Keratinocyte (primary cell): ENCODE results near the gene PYDC2. TPM values are rescaled to one million over a fixed set of nuclear protein-coding genes. Genes with fewer than 3 reads are reported as not detected.

Experiments used
- DNase-seq: peaks from one replicate; pipeline ENCODE4 v3.0.0-alpha.2; 2011; ENCODE audit warnings: low read depth, missing footprints, low spot score
- FAIRE-seq: peaks from 2 replicates; lab custom pipeline; 2011; peaks lifted over from hg19 to GRCh38; lab: Jason Lieb, UNC
- H2AFZ ChIP-seq: 2 replicates; pipeline ENCODE4 v1.6.0; 2012; ENCODE audit warnings: low read length, control low read depth, inconsistent platforms; ENCODE audit not compliant: control insufficient read depth
- H3K27ac ChIP-seq: 2 replicates; pipeline ENCODE4 v1.5.1; 2011; ENCODE audit warnings: low read length; ENCODE audit not compliant: control insufficient read depth, insufficient read depth
- H3K27me3 ChIP-seq: 3 replicates; pipeline ENCODE4 v1.6.0; 2011; ENCODE audit warnings: low read length; ENCODE audit not compliant: control insufficient read depth, insufficient read depth; ENCODE audit errors: extremely low read depth
- H3K36me3 ChIP-seq, 2 experiments: 2 replicates in 1 of 2; 3 replicates in 1 of 2; pipeline ENCODE4 v1.5.1; 2011; ENCODE audit warnings: low read length in 2 of 2, mild to moderate bottlenecking in 1 of 2; ENCODE audit not compliant: control insufficient read depth in 2 of 2, insufficient read depth in 2 of 2; ENCODE audit errors: extremely low read depth in 1 of 2
- H3K4me1 ChIP-seq: 3 replicates; pipeline ENCODE4 v1.5.1; 2011; ENCODE audit warnings: low read length; ENCODE audit not compliant: control insufficient read depth, insufficient read depth; ENCODE audit errors: extremely low read depth
- H3K4me2 ChIP-seq: 3 replicates; pipeline ENCODE4 v1.6.0; 2011; ENCODE audit warnings: low read depth, low read length; ENCODE audit not compliant: control insufficient read depth, insufficient read depth; ENCODE audit errors: extremely low read depth
- H3K4me3 ChIP-seq, 3 experiments: fragments of 200-600 bp in 1 of 3; sonication (generic) in 1 of 3; 2 replicates in 2 of 3; 3 replicates in 1 of 3; pipeline ENCODE4 v1.5.1; 2011 to 2016; ENCODE audit warnings: low read length in 3 of 3, mild to moderate bottlenecking in 3 of 3, control low read depth in 2 of 3, inconsistent platforms in 1 of 3, low read depth in 1 of 3, mixed read lengths in 1 of 3, mixed run types in 1 of 3, moderate library complexity in 1 of 3; ENCODE audit not compliant: control insufficient read depth in 2 of 3, insufficient read depth in 2 of 3; ENCODE audit errors: extremely low read depth in 1 of 3
- H3K79me2 ChIP-seq: 2 replicates; pipeline ENCODE4 v1.6.0; 2012; ENCODE audit warnings: low read length; ENCODE audit not compliant: control insufficient read depth, insufficient read depth
- H3K9ac ChIP-seq: 3 replicates; pipeline ENCODE4 v1.6.0; 2011; ENCODE audit warnings: low read length; ENCODE audit not compliant: control insufficient read depth, insufficient read depth; ENCODE audit errors: extremely low read depth
- H3K9me1 ChIP-seq: 3 replicates; pipeline ENCODE4 v1.6.0; 2011; ENCODE audit warnings: low read length; ENCODE audit not compliant: control insufficient read depth, insufficient read depth; ENCODE audit errors: extremely low read depth
- H3K9me3 ChIP-seq: 2 replicates; pipeline ENCODE4 v1.5.1; 2012; ENCODE audit warnings: low read depth, low read length; ENCODE audit not compliant: control insufficient read depth
- H4K20me1 ChIP-seq: 3 replicates; pipeline ENCODE4 v1.6.0; 2011; ENCODE audit warnings: low read length; ENCODE audit not compliant: control insufficient read depth, insufficient read depth; ENCODE audit errors: extremely low read depth
- CTCF ChIP-seq, 3 experiments: IDR thresholded peaks in 1 of 3; conservative IDR thresholded peaks in 1 of 3; optimal IDR thresholded peaks in 1 of 3; 2 replicates in 2 of 3; 3 replicates in 1 of 3; pipeline versions ENCODE3 to v1.5.1; 2011; ENCODE audit warnings: low read length in 3 of 3, mild to moderate bottlenecking in 3 of 3, moderate library complexity in 2 of 3, control low read depth in 1 of 3, inconsistent platforms in 1 of 3; ENCODE audit not compliant: insufficient read depth in 2 of 3; ENCODE audit errors: extremely low read depth in 1 of 3
- EZH2 ChIP-seq: IDR thresholded peaks from one replicate; pipeline ENCODE4 v1.6.1; 2012; ENCODE audit warnings: inconsistent platforms, mild to moderate bottlenecking, low read length, moderate library complexity
- dilution Hi-C: fragments of 300-500 bp; cut with MboI; formaldehyde crosslinking; loops from one replicate; pipeline ENCODE4 v1.7.0; 2020; ENCODE audit warnings: low sequenced_read_pairs; ENCODE audit not compliant: extremely low pct_ligation_motif_present
- polyA plus RNA-seq, 5 experiments: library from polyadenylated mRNA; depleted of rRNA in 3 of 5; stranded (reverse) in 3 of 5; stranded (forward) in 1 of 5; unstranded in 1 of 5; fragments of >200 nt; gene quantifications; 1 replicate in 1 of 5; 2 replicates in 3 of 5; 3 replicates in 1 of 5; pipeline versions ENCODE4 v1.2.1 to v1.2.3, GENCODE V29; 2011 to 2012; ENCODE audit warnings: missing spikeins in 2 of 5, low read depth in 1 of 5, low replicate concordance in 1 of 5

Gene PYDC2
- polyA plus RNA-seq, 1 donor (not counting 4 experiments of a cell fraction or from before 2014, with no cell fraction given): not detected

DNA sequence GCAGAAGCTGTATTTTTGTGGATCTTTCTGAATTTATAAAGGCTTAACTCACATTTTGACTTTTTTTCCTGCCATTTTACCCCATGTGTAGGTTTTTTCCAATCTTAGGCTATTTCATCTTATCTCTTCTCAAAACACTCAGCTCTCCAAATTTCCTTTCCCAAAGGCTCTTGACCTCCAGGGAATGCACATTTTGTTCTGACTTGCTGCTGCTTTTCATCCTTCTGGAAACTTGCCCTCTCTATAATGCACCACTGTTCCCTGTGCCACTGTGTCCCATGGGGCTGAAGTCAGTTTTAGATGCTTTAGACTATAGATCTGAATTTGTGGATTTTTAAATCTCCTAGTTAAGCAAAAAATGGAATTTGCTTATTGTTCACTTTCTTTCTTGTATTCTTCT lies 9.1 kb downstream of the PYDC2 start:
- H3K4me2 ChIP-seq: no peak overlapping the region
- DNase-seq (no peak), FAIRE-seq (no peak)
- H3K27me3 ChIP-seq: no peaks in the 10 kb centered on the region
- H3K36me3 ChIP-seq: no peaks in the 10 kb centered on the region
- H3K79me2 ChIP-seq: no peaks in the 10 kb centered on the region
- no peak overlapping the region for H3K9ac ChIP-seq
- TF ChIP-seq CTCF (optimal IDR thresholded peaks at IDR 0.05 in 1 of 3, IDR thresholded peaks at IDR 0.05 in 1 of 3, conservative IDR thresholded peaks at IDR 0.05 in 1 of 3; ENCODE audit: extremely low read depth in 1 of 3, insufficient read depth in 2 of 3, low read length in 3 of 3) (no peak), EZH2 (no peak)
- no peak overlapping the region for H2AFZ ChIP-seq
- dilution Hi-C loops: no loop called here
- no peaks in the 10 kb centered on the region for H3K4me1 ChIP-seq
- no peaks in the 10 kb centered on the region for H3K9me1 ChIP-seq
- no peak overlapping the region for H3K4me3 ChIP-seq
- no peaks in the 10 kb centered on the region for H4K20me1 ChIP-seq
- H3K27ac ChIP-seq: no peak overlapping the region
- H3K9me3 ChIP-seq: no peaks in the 10 kb centered on the region

GRCh38 chr3:191470545-191470944 lies 9.6 kb downstream of the PYDC2 start:
- no peak for DNase-seq
- no peaks in the 10 kb centered on the region for H3K79me2 ChIP-seq
- no peak overlapping the region for H3K4me3 ChIP-seq
- no peaks in the 10 kb centered on the region for H3K9me3 ChIP-seq
- H3K4me2 ChIP-seq: no peak overlapping the region
- no peak overlapping the region for H2AFZ ChIP-seq
- H3K9me1 ChIP-seq: no peaks in the 10 kb centered on the region
- TF ChIP-seq CTCF (optimal IDR thresholded peaks at IDR 0.05 in 1 of 3, IDR thresholded peaks at IDR 0.05 in 1 of 3, conservative IDR thresholded peaks at IDR 0.05 in 1 of 3; ENCODE audit: extremely low read depth in 1 of 3, insufficient read depth in 2 of 3, low read length in 3 of 3) (no peak), EZH2 (no peak)
- no peaks in the 10 kb centered on the region for H4K20me1 ChIP-seq
- H3K27me3 ChIP-seq: no peaks in the 10 kb centered on the region
- dilution Hi-C loops: no loop called here
- H3K36me3 ChIP-seq: no peaks in the 10 kb centered on the region
- no peak overlapping the region for H3K9ac ChIP-seq
- FAIRE-seq: no peak
- H3K27ac ChIP-seq: no peak overlapping the region
- no peaks in the 10 kb centered on the region for H3K4me1 ChIP-seq
